ENCODE results near the gene USP31.

- TF ChIP-seq CTCF (IDR thresholded peaks at IDR 0.05) (no peak), POLR2A (IDR thresholded peaks at IDR 0.05) (no peak), EP300 (IDR thresholded peaks at IDR 0.05) (no peak)
Observed at GRCh38 chr16:23156946-23157460, 7.8 kb upstream of the USP31 start.

Data from tibial nerve (tissue), 4 donors.